DOHH2 (cell line): ENCODE results near the gene CDK3.
A peak's percentile ranks its signal among the peaks of the same experiment; 100 is the strongest.
"Not testable (repeated sequence)": the region's sequence is repeated elsewhere in the genome, so short reads cannot be mapped to it uniquely, and the experiment has no call there.

ENCODE experiments used
- H3F3A ChIP-seq: fragments of 200-600 bp; sonication (generic), shearing (Covaris generic); 2 replicates; pipeline ENCODE4 v1.6.0; 2016; ENCODE audit warnings: antibody characterized with exemption, mild to moderate bottlenecking; ENCODE audit not compliant: control insufficient read depth, insufficient read depth
- H3K27ac ChIP-seq: fragments of 200-600 bp; sonication (generic); 2 replicates; pipeline ENCODE4 v1.5.1; 2014; ENCODE audit warnings: low read depth, mild to moderate bottlenecking, low read length, moderate library complexity
- H3K27me3 ChIP-seq: fragments of 200-600 bp; sonication (generic); 2 replicates; pipeline ENCODE4 v1.6.1; 2014; ENCODE audit warnings: mild to moderate bottlenecking, low read length, mixed read lengths; ENCODE audit not compliant: control insufficient read depth
- H3K36me3 ChIP-seq: fragments of 200-600 bp; sonication (generic); 2 replicates; pipeline ENCODE4 v1.6.1; 2014; ENCODE audit warnings: mild to moderate bottlenecking, low read length, moderate library complexity, mixed read lengths; ENCODE audit not compliant: control insufficient read depth
- H3K4me1 ChIP-seq: fragments of 200-600 bp; sonication (generic); 2 replicates; pipeline ENCODE4 v1.6.1; 2014; ENCODE audit warnings: mild to moderate bottlenecking, low read length, mixed read lengths; ENCODE audit not compliant: control insufficient read depth
- H3K4me2 ChIP-seq: fragments of 200-600 bp; sonication (generic); 2 replicates; pipeline ENCODE4 v1.6.0; 2014; ENCODE audit warnings: mild to moderate bottlenecking, low read length, moderate library complexity
- H3K4me3 ChIP-seq: fragments of 200-600 bp; sonication (generic); 2 replicates; pipeline ENCODE4 v1.5.1; 2014; ENCODE audit warnings: mild to moderate bottlenecking, low read length, mixed read lengths
- H3K79me2 ChIP-seq: fragments of 200-600 bp; sonication (generic); 2 replicates; pipeline ENCODE4 v1.6.1; 2014; ENCODE audit warnings: mild to moderate bottlenecking, low read length, mixed read lengths; ENCODE audit not compliant: control insufficient read depth
- H3K9me2 ChIP-seq: fragments of 200-600 bp; sonication (generic); replicated peaks from 2 replicates; pipeline ENCODE4 v1.6.1; 2014; ENCODE audit warnings: mild to moderate bottlenecking, low read length, mixed read lengths; ENCODE audit not compliant: control insufficient read depth
- H3K9me3 ChIP-seq: fragments of 200-600 bp; sonication (generic); 2 replicates; pipeline ENCODE4 v1.6.1; 2014; ENCODE audit warnings: antibody characterized with exemption, low read length, mixed read lengths; ENCODE audit not compliant: control insufficient read depth, insufficient read depth
- H4K20me1 ChIP-seq: fragments of 200-600 bp; sonication (generic); 2 replicates; pipeline ENCODE4 v1.6.0; 2014; ENCODE audit warnings: low read depth, mild to moderate bottlenecking, antibody characterized with exemption, low read length, moderate library complexity; ENCODE audit not compliant: control insufficient read depth, insufficient read depth
- EZH2phosphoT487 ChIP-seq: fragments of 200-600 bp; sonication (generic); IDR thresholded peaks from 2 replicates; pipeline ENCODE4 v1.6.1; 2017; ENCODE audit warnings: borderline replicate concordance, mild to moderate bottlenecking, antibody characterized with exemption, low read length, moderate library complexity, mixed read lengths
- TF ChIP-seq, protein P1 (sequence below): fragments of 200-600 bp; sonication (generic); IDR thresholded peaks from one replicate; pipeline ENCODE4 v1.5.1; 2014; ENCODE audit warnings: antibody characterized with exemption, mild to moderate bottlenecking, low read depth, low read length; ENCODE audit not compliant: poor library complexity, severe bottlenecking

The CDK3 gene

GRCh38 chr17:75970626-75971025 lies 30.0 kb upstream of the CDK3 start:
- Histone ChIP-seq H3K9me3 (no peaks in the 10 kb centered on the region), H3K4me2 (0 out of 2 replicates have a peak overlapping the region, but pooled peaks have one; percentile 50), H3K4me3 (no peak overlapping the region), H3K9me2 (no peaks in the 10 kb centered on the region), H3K36me3 (peaks cover 4% of the 10 kb centered on the region; the same call in 1 of the 2 replicates), H3F3A (peaks cover 6% of the 10 kb centered on the region; the same call in 1 of the 2 replicates), H3K79me2 (no peaks in the 10 kb centered on the region; the same call in 1 of the 2 replicates), H4K20me1 (no peaks in the 10 kb centered on the region), H3K27me3 (no peaks in the 10 kb centered on the region), H3K27ac (no peak overlapping the region), H3K4me1 (peaks cover 12% of the 10 kb centered on the region)
- no peak for TF ChIP-seq EZH2phosphoT487
- TF ChIP-seq, protein P1, sequence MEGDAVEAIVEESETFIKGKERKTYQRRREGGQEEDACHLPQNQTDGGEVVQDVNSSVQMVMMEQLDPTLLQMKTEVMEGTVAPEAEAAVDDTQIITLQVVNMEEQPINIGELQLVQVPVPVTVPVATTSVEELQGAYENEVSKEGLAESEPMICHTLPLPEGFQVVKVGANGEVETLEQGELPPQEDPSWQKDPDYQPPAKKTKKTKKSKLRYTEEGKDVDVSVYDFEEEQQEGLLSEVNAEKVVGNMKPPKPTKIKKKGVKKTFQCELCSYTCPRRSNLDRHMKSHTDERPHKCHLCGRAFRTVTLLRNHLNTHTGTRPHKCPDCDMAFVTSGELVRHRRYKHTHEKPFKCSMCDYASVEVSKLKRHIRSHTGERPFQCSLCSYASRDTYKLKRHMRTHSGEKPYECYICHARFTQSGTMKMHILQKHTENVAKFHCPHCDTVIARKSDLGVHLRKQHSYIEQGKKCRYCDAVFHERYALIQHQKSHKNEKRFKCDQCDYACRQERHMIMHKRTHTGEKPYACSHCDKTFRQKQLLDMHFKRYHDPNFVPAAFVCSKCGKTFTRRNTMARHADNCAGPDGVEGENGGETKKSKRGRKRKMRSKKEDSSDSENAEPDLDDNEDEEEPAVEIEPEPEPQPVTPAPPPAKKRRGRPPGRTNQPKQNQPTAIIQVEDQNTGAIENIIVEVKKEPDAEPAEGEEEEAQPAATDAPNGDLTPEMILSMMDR = no peak

GRCh38 chr17:75975187-75975586 lies 25.5 kb upstream of the CDK3 start:
- H3K9me2 ChIP-seq, H3K4me2 ChIP-seq, H3K27ac ChIP-seq, H3K9me3 ChIP-seq, H4K20me1 ChIP-seq, H3K27me3 ChIP-seq, H3K4me3 ChIP-seq, H3F3A ChIP-seq, H3K36me3 ChIP-seq: not testable (repeated sequence)
- H3K79me2 ChIP-seq = peaks cover 19% of the 10 kb centered on the region
- H3K4me1 ChIP-seq = peaks cover 19% of the 10 kb centered on the region

GRCh38 chr17:75975757-75976174 lies 24.9 kb upstream of the CDK3 start:
- H4K20me1 ChIP-seq = no peaks in the 10 kb centered on the region
- H3K4me2 ChIP-seq = no peak overlapping the region
- H3K27ac ChIP-seq = no peak overlapping the region
- TF ChIP-seq EZH2phosphoT487 = no peak
- no peak overlapping the region for H3K4me3 ChIP-seq
- H3F3A ChIP-seq = peaks cover 8% of the 10 kb centered on the region; the same call in 1 of the 2 replicates
- H3K79me2 ChIP-seq = peaks cover 25% of the 10 kb centered on the region
- no peaks in the 10 kb centered on the region for H3K9me3 ChIP-seq
- no peaks in the 10 kb centered on the region for H3K9me2 ChIP-seq
- no peaks in the 10 kb centered on the region for H3K27me3 ChIP-seq
- H3K36me3 ChIP-seq = peaks cover 3% of the 10 kb centered on the region
- H3K4me1 ChIP-seq = peaks cover 21% of the 10 kb centered on the region

GRCh38 chr17:75976175-75976848 lies 24.3 kb upstream of the CDK3 start:
- Histone ChIP-seq H3K79me2 (peaks cover 28% of the 10 kb centered on the region), H3F3A (peaks cover 8% of the 10 kb centered on the region; the same call in 1 of the 2 replicates), H3K27me3 (no peaks in the 10 kb centered on the region), H4K20me1 (no peaks in the 10 kb centered on the region), H3K9me3 (no peaks in the 10 kb centered on the region), H3K9me2 (no peaks in the 10 kb centered on the region), H3K4me1 (peaks cover 26% of the 10 kb centered on the region), H3K27ac (no peak overlapping the region), H3K4me2 (no peak overlapping the region; the same call in 1 of the 2 replicates), H3K36me3 (peaks cover 3% of the 10 kb centered on the region), H3K4me3 (no peak overlapping the region)
- TF ChIP-seq, protein P1 = no peak
- TF ChIP-seq EZH2phosphoT487 = no peak
